HepG2 (cell line): Measurements from ENCODE around the gene IL1RL1. TPM values are rescaled to one million over a fixed set of nuclear protein-coding genes. Genes with fewer than 3 reads are reported as not detected.

Source experiments
- CBFB ChIP-seq: sonication (generic); formaldehyde crosslinking; IDR thresholded peaks from 2 replicates; pipeline ENCODE4 v1.4.0; 2020; ENCODE audit warnings: missing genetic modification reagents
- MED1 ChIP-seq: sonication (generic); formaldehyde crosslinking; IDR thresholded peaks from 2 replicates; pipeline ENCODE4 v1.4.0; 2020; ENCODE audit warnings: missing genetic modification reagents
- SP1 ChIP-seq, 2 experiments: fragments of 450-650 bp in 1 of 2; sonication (generic) in 1 of 2; formaldehyde crosslinking in 1 of 2; IDR thresholded peaks; 2 replicates each; pipeline versions ENCODE4 v1.4.0 to v1.6.1; 2016 to 2020; ENCODE audit warnings: missing genetic modification reagents in 1 of 2
- TBL1XR1 ChIP-seq: fragments of 150-350 bp; IDR thresholded peaks from 2 replicates; pipeline ENCODE4 v1.6.1; 2014; ENCODE audit warnings: borderline replicate concordance, low read length; ENCODE audit not compliant: partially characterized antibody
- TP53 ChIP-seq: sonication (generic); formaldehyde crosslinking; conservative IDR thresholded peaks from 2 replicates; pipeline ENCODE4 v1.4.0; 2020; ENCODE audit warnings: missing genetic modification reagents
- ZBTB8A ChIP-seq: sonication (generic); formaldehyde crosslinking; IDR thresholded peaks from 2 replicates; pipeline ENCODE4 v1.4.0; 2020; ENCODE audit warnings: mild to moderate bottlenecking, low read depth, missing genetic modification reagents, borderline replicate concordance
- ZNF331 ChIP-seq: sonication (generic); formaldehyde crosslinking; IDR thresholded peaks from 2 replicates; pipeline ENCODE4 v1.4.0; 2020; ENCODE audit warnings: missing genetic modification reagents
- ZNF496 ChIP-seq: sonication (generic); formaldehyde crosslinking; IDR thresholded peaks from 2 replicates; pipeline ENCODE4 v1.8.1; 2023; ENCODE audit warnings: mild to moderate bottlenecking, moderate library complexity, missing genetic modification reagents; ENCODE audit not compliant: insufficient replicate concordance
- ZNF713 ChIP-seq: sonication (generic); formaldehyde crosslinking; IDR thresholded peaks from 2 replicates; pipeline ENCODE4 v1.4.0; 2020; ENCODE audit warnings: mild to moderate bottlenecking, missing genetic modification reagents
- ZNF768 ChIP-seq: sonication (generic); formaldehyde crosslinking; IDR thresholded peaks from 2 replicates; pipeline ENCODE4 v1.4.0; 2020; ENCODE audit warnings: missing genetic modification reagents
- ZNF776 ChIP-seq: sonication (generic); formaldehyde crosslinking; IDR thresholded peaks from 2 replicates; pipeline ENCODE4 v1.4.0; 2020; ENCODE audit warnings: mild to moderate bottlenecking, missing genetic modification reagents
- ZSCAN21 ChIP-seq: sonication (generic); formaldehyde crosslinking; IDR thresholded peaks from 2 replicates; pipeline ENCODE4 v1.8.0; 2022; ENCODE audit warnings: mild to moderate bottlenecking, missing genetic modification reagents, moderate library complexity, borderline replicate concordance
- ZSCAN29 ChIP-seq: sonication (generic); formaldehyde crosslinking; conservative IDR thresholded peaks from 2 replicates; pipeline ENCODE4 v1.4.0; 2020; ENCODE audit warnings: mild to moderate bottlenecking, missing genetic modification reagents
- ZSCAN30 ChIP-seq: sonication (generic); formaldehyde crosslinking; IDR thresholded peaks from 2 replicates; pipeline ENCODE4 v1.5.0; 2020; ENCODE audit warnings: mild to moderate bottlenecking, missing genetic modification reagents
- polyA plus RNA-seq, 8 experiments: library from polyadenylated mRNA; depleted of rRNA in 3 of 8; stranded (reverse) in 7 of 8; unstranded in 1 of 8; fragments of >200 nt; fragmentation: Illumina TruSeq in 4 of 8; extraction: Trizol in 4 of 8; gene quantifications; 2 replicates each; pipeline versions ENCODE4 v1.2.1 to v1.2.3, GENCODE V29; 2011 to 2016; ENCODE audit warnings: low read depth in 4 of 8, missing spikeins in 1 of 8, mixed read lengths in 1 of 8; ENCODE audit not compliant: insufficient read depth in 1 of 8
- total RNA-seq, 5 experiments: library from RNA; depleted of rRNA; stranded (reverse); fragments of >200 nt; fragmentation: Illumina TruSeq; extraction: Trizol; gene quantifications; 2 replicates each; pipeline ENCODE4 v1.2.3, GENCODE V29; 2016; ENCODE audit warnings: low read depth in 1 of 5
- TF ChIP-seq, protein P1 (sequence below): IDR thresholded peaks from 2 replicates; pipeline ENCODE4 v1.6.1; 2018; ENCODE audit warnings: missing genetic modification reagents
- TF ChIP-seq, protein P2 (sequence below): sonication (generic); formaldehyde crosslinking; IDR thresholded peaks from 2 replicates; pipeline ENCODE4 v1.9.0; 2022; ENCODE audit warnings: low read depth, missing genetic modification reagents
- TF ChIP-seq, protein P3 (sequence below): sonication (generic); formaldehyde crosslinking; IDR thresholded peaks from 2 replicates; pipeline ENCODE4 v1.5.1; 2020; ENCODE audit warnings: missing genetic modification reagents, mild to moderate bottlenecking, borderline replicate concordance
- TF ChIP-seq, protein P4 (sequence below): IDR thresholded peaks from 2 replicates; pipeline ENCODE4 v1.6.1; 2012; ENCODE audit warnings: low read depth, low read length, improper control_type of control experiment
- TF ChIP-seq, protein P5 (sequence below): sonication (generic); formaldehyde crosslinking; conservative IDR thresholded peaks from 2 replicates; pipeline ENCODE4 v1.8.0; 2022; ENCODE audit warnings: missing genetic modification reagents

Gene IL1RL1
- total and polyA plus RNA-seq, 2 of the 13 experiments (the other 11 are each of a cell fraction or from before 2014, with no cell fraction given), result 0.02 to 0.03 TPM

DNA sequence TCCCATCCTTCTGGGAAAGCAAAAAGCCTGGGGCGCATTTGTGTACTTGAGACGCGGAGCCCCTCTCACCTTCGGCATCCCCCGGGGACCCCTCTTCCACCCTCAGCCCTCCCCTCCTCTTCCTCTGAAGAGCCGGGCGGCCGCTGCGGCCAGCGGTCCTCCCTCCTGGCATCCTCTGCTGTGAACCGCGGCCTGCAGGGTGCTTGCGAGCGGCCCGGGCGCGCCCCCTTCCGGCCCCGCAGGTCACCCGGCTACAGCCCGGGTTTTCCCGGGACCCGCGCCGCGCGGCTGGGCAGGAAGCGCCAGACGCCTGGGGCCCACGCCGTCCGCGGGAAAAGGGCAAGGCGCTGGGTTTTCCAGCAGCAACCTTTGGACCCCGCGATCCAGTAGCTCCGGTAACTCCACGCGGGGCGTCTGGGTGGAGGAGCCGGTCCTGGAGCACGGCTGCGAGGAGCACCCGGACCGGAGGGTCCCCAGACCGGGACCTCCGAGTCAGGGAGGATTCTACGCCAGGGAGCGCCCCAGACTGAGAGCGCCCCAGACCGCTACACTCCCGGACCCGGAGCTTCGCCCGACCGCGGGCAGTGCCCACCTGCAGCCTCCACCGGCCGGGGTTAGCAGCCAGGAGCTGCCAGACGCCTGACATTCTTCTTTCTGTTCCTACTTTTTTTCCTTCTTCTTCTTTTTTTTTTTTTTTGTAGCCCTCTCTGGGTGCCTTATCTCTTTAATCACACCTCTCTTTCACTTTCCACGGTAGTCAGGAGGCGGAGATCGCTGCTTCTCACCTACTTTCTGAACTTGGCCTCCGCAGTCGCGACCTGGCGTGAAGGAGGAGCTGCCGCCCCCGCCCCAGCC lies 44.4 kb downstream of the IL1RL1 start, which contains the start of gene IL18R1 (continued):
- TF ChIP-seq, protein P1, sequence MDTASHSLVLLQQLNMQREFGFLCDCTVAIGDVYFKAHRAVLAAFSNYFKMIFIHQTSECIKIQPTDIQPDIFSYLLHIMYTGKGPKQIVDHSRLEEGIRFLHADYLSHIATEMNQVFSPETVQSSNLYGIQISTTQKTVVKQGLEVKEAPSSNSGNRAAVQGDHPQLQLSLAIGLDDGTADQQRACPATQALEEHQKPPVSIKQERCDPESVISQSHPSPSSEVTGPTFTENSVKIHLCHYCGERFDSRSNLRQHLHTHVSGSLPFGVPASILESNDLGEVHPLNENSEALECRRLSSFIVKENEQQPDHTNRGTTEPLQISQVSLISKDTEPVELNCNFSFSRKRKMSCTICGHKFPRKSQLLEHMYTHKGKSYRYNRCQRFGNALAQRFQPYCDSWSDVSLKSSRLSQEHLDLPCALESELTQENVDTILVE, result peak; percentile 64; the same call in 1 of the 2 replicates
- TF ChIP-seq, protein P2, sequence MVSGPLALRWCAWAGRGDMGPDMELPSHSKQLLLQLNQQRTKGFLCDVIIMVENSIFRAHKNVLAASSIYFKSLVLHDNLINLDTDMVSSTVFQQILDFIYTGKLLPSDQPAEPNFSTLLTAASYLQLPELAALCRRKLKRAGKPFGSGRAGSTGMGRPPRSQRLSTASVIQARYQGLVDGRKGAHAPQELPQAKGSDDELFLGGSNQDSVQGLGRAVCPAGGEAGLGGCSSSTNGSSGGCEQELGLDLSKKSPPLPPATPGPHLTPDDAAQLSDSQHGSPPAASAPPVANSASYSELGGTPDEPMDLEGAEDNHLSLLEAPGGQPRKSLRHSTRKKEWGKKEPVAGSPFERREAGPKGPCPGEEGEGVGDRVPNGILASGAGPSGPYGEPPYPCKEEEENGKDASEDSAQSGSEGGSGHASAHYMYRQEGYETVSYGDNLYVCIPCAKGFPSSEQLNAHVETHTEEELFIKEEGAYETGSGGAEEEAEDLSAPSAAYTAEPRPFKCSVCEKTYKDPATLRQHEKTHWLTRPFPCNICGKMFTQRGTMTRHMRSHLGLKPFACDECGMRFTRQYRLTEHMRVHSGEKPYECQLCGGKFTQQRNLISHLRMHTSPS, result peak; percentile 28; the same call in 1 of the 2 replicates
- TF ChIP-seq ZBTB8A, result no peak
- TF ChIP-seq, protein P3, sequence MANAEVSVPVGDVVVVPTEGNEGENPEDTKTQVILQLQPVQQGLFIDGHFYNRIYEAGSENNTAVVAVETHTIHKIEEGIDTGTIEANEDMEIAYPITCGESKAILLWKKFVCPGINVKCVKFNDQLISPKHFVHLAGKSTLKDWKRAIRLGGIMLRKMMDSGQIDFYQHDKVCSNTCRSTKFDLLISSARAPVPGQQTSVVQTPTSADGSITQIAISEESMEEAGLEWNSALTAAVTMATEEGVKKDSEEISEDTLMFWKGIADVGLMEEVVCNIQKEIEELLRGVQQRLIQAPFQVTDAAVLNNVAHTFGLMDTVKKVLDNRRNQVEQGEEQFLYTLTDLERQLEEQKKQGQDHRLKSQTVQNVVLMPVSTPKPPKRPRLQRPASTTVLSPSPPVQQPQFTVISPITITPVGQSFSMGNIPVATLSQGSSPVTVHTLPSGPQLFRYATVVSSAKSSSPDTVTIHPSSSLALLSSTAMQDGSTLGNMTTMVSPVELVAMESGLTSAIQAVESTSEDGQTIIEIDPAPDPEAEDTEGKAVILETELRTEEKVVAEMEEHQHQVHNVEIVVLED (CRISPR knock-in tag), result peak; percentile 66; the same call in 1 of the 2 replicates
- 0 out of 2 replicates have a peak, but pooled peaks have one; percentile 19 for TF ChIP-seq TP53 (CRISPR knock-in tag)
- TF ChIP-seq ZNF776 (CRISPR knock-in tag), result 0 out of 2 replicates have a peak, but pooled peaks have one; percentile 20
- peak; percentile 42; the same call in 1 of the 2 replicates for TF ChIP-seq ZSCAN21 (CRISPR knock-in tag)
- TF ChIP-seq, protein P4, sequence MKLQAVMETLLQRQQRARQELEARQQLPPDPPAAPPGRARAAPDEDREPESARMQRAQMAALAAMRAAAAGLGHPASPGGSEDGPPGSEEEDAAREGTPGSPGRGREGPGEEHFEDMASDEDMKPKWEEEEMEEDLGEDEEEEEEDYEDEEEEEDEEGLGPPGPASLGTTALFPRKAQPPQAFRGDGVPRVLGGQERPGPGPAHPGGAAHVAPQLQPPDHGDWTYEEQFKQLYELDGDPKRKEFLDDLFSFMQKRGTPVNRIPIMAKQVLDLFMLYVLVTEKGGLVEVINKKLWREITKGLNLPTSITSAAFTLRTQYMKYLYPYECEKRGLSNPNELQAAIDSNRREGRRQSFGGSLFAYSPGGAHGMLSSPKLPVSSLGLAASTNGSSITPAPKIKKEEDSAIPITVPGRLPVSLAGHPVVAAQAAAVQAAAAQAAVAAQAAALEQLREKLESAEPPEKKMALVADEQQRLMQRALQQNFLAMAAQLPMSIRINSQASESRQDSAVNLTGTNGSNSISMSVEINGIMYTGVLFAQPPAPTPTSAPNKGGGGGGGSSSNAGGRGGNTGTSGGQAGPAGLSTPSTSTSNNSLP, result no peak
- no peak for TF ChIP-seq SP1 (IDR thresholded peaks at IDR 0.05)
- TF ChIP-seq SP1 (CRISPR knock-in tag; IDR thresholded peaks at IDR 0.05), result no peak
- TF ChIP-seq ZSCAN30 (CRISPR knock-in tag), result no peak
- peak; percentile 77 for TF ChIP-seq ZSCAN29 (CRISPR knock-in tag)
- TF ChIP-seq, protein P5, sequence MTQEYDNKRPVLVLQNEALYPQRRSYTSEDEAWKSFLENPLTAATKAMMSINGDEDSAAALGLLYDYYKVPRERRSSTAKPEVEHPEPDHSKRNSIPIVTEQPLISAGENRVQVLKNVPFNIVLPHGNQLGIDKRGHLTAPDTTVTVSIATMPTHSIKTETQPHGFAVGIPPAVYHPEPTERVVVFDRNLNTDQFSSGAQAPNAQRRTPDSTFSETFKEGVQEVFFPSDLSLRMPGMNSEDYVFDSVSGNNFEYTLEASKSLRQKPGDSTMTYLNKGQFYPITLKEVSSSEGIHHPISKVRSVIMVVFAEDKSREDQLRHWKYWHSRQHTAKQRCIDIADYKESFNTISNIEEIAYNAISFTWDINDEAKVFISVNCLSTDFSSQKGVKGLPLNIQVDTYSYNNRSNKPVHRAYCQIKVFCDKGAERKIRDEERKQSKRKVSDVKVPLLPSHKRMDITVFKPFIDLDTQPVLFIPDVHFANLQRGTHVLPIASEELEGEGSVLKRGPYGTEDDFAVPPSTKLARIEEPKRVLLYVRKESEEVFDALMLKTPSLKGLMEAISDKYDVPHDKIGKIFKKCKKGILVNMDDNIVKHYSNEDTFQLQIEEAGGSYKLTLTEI, result no peak
- peak; percentile 84; the same call in 1 of the 2 replicates for TF ChIP-seq ZNF768 (CRISPR knock-in tag)
- peak; percentile 66; the same call in 1 of the 2 replicates for TF ChIP-seq CBFB (CRISPR knock-in tag)
- no peak for TF ChIP-seq ZNF713
- TF ChIP-seq MED1 (CRISPR knock-in tag), result peak; percentile 41; the same call in 1 of the 2 replicates
- no peak for TF ChIP-seq TBL1XR1
- TF ChIP-seq ZNF331 (CRISPR knock-in tag), result peak; percentile 79
- no peak for TF ChIP-seq ZNF496 (CRISPR knock-in tag)
